ENCODE results near the gene EID2. TPM values are rescaled to one million over a fixed set of nuclear protein-coding genes. Genes with fewer than 3 reads are reported as not detected.

The EID2 gene
- total and polyA plus RNA-seq, 2 of the 8 experiments (the other 6 are each of a cell fraction or from before 2014, with no cell fraction given): 7.8 to 29.6 TPM

DNA sequence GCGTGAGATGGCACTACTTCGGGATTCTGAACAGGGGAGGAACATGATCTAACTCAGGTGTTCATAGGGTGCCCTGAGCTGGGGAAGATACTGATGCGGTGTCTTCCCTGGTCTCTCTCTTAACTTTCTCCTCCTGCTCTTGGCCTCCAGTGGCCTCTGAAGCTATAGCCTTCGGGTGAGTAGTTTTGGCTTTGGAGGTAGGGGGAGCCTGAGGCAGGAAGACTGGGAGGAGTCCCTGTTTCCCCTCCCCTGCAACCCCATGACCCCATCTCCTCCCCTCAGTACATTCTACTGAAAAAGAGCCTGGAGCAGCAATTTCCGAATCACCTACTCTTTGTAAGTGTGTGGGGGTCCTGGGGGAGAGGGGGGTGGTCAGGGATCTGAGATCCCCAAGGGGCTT lies 21.5 kb downstream of the EID2 start (continued):
- TF ChIP-seq NRF1 (IDR thresholded peaks at IDR 0.05; ENCODE audit: low read depth, low read length): no peak
